ENCODE results near the gene ARGLU1.
"Not testable (repeated sequence)": the region's sequence is repeated elsewhere in the genome, so short reads cannot be mapped to it uniquely, and the experiment has no call there.

Gene ARGLU1

DNA sequence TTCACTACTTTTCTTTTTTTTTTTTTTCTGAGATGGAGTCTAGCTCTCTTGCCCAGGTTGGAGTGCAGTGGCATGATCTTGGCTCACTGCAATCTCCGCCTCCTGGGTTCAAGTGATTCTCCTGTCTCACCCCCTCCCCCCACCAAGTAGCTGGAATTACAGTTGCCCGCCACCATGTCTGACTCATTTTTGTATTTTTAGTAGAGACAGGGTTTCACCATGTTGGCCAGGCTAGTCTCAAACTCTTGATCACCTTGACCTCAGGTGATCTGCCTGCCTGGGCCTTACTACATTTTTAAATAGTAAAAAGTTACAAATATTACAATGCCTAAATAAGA, 32.8 kb upstream of the ARGLU1 start:
- not testable (repeated sequence) for H3K9me3 ChIP-seq (ENCODE audit: control insufficient read depth, insufficient read depth, low read length); H3K27me3 ChIP-seq (ENCODE audit: control insufficient read depth, insufficient read depth, low read length); H3K27ac ChIP-seq (ENCODE audit: low read length); H3K36me3 ChIP-seq (ENCODE audit: control insufficient read depth, insufficient read depth, low read length); DNase-seq (ENCODE audit: low read depth, low spot score); H3K4me1 ChIP-seq (ENCODE audit: control insufficient read depth, insufficient read depth, low read length); H3K4me3 ChIP-seq (ENCODE audit: low read length)
- no CpG with 5 or more reads among the region's 2 CpGs for WGBS (ENCODE audit: insufficient coverage, insufficient read length)

DNA sequence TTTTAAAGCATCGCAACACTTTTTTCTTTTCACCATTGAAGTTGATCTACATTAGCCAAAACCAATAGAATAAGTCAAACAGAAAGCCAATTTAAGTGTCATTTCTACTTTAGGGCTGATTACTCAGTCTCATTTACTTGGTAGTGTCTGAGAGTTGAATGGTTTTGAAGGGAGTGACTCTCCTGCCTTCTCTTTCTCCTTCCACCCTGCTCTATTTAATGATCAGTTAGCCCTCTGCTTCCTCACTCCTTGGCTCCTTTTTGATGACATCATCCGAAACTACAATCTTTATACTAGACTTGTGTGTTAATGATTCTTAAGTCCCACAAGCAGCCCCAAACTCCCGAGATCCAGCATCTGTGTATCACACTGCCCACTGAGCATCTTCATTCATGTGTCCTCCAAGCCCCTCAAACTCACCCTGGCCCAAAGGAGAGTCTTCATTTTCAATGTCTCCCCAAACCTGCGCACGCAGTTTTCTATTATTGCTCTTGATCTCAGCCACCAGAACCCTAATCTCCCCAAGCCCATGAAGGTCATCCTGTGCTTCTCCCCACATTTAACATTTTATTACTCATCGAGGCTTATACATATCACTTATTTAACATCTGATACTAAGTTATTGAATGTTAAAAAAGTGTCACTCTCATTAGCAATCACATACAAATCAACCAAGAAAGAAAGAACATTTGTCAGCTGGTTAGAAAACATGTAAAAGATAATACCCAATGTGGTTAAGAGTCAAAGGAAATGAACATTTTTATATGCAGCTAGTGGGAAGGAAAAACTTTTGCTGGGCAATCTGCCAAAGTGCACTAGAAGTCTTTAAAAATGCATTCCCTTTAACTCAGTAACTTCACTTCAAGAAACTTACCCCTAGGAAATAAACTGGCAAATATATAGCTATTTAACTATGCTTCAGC, 32.2 kb upstream of the ARGLU1 start:
- no CpG with 5 or more reads among the region's 6 CpGs for WGBS (ENCODE audit: insufficient coverage, insufficient read length)
- Histone ChIP-seq H3K4me1 (ENCODE audit: control insufficient read depth, insufficient read depth, low read length) (no peaks in the 10 kb centered on the region), H3K4me3 (ENCODE audit: low read length) (no peak overlapping the region), H3K27me3 (ENCODE audit: control insufficient read depth, insufficient read depth, low read length) (no peaks in the 10 kb centered on the region), H3K36me3 (ENCODE audit: control insufficient read depth, insufficient read depth, low read length) (no peaks in the 10 kb centered on the region), H3K27ac (ENCODE audit: low read length) (no peak overlapping the region), H3K9me3 (ENCODE audit: control insufficient read depth, insufficient read depth, low read length) (no peaks in the 10 kb centered on the region)
- no peak for DNase-seq (ENCODE audit: low read depth, low spot score)

DNA sequence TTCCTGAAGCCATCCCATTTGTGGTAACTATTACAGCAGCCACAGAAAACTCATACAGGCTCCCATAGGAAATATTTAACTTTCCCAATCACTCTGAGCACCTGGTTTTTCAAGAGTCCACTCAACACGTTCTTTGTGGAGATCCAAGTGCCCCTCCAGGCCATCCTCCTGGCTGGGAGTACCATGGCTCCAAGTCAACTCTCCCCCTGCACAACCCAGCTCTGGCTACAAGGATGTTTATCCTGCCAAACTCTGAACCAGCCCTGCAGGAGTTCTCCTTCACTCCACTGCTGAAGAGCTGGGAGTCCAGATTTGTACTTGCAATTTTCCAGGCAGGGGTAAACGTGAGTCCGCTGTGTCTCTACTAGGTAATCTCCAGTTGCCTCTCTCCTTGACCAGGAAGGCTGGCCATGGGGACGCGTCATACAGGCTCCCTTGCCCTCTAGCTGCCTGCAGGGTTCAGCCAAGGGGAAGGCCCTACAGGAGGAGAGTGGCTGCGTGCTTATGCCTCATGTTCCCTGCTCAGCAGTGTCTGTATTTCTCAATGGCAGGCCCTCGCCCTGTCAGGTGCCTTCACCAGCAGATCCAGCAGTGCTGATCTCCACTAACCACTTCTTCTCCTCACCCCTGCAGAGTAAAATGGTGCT, 29.9 kb upstream of the ARGLU1 start:
- no CpG with 5 or more reads among the region's 7 CpGs for WGBS (ENCODE audit: insufficient coverage, insufficient read length)
- H3K4me3 ChIP-seq (ENCODE audit: low read length): no peak overlapping the region
- no peaks in the 10 kb centered on the region for H3K4me1 ChIP-seq (ENCODE audit: control insufficient read depth, insufficient read depth, low read length)
- no peaks in the 10 kb centered on the region for H3K9me3 ChIP-seq (ENCODE audit: control insufficient read depth, insufficient read depth, low read length)
- no peak for DNase-seq (ENCODE audit: low read depth, low spot score)
- no peaks in the 10 kb centered on the region for H3K36me3 ChIP-seq (ENCODE audit: control insufficient read depth, insufficient read depth, low read length)
- H3K27ac ChIP-seq (ENCODE audit: low read length): no peak overlapping the region
- no peaks in the 10 kb centered on the region for H3K27me3 ChIP-seq (ENCODE audit: control insufficient read depth, insufficient read depth, low read length)

DNA sequence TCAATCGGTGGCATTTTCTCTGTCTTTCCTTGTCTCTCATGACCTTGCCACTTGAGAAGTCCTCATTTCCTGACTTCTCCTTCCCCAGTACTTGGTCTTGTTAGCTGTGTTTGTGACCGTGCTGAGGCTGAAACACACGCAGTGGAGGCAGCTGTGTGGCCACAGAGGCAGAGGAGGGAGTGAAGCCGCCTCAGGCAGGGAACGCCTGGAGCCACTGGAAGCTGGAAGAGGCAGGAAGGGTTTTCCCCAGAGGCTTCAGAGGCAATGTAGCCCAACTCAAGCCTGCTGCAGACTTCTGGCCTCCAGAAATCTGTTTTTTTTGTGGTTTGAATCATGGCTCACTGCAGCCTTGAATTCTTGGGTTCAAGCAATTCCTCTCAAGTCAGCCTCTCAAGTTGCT, 29.2 kb upstream of the ARGLU1 start:
- DNase-seq (ENCODE audit: low read depth, low spot score): no peak

DNA sequence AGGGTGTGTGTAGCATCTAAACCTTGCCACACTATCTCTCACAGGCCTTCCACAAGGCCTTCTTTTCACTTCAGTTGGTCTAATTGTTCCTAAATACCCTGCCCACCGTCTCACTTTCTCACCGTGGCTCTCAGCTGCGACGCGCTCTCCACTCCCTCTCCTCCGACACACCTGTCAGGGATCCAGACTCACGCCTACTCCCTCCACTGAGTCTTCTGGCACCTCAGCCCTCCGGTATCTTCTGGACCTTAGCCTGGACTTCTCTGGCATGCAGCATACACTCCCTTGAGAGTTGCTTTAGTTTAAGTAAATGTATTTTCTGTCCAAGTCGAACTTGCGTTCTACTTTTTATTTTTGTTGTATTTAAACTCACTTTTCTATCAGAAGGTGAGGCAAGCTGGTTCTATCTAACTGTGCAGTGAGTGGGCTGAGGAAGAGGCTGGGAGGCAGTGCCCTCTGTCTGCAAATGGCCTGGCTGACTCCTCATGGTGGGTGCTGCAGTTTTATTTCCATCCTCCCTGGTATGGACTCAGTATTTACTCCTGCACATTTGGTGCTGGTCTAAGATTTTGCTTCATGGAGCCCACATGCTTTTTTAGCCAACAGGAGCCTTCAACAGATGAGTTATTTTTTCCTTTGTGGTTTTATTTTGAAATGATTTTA, 28.5 kb upstream of the ARGLU1 start:
- no peaks in the 10 kb centered on the region for H3K9me3 ChIP-seq (ENCODE audit: control insufficient read depth, insufficient read depth, low read length)
- no CpG with 5 or more reads among the region's 10 CpGs for WGBS (ENCODE audit: insufficient coverage, insufficient read length)
- H3K27me3 ChIP-seq (ENCODE audit: control insufficient read depth, insufficient read depth, low read length): no peaks in the 10 kb centered on the region
- no peak overlapping the region for H3K4me3 ChIP-seq (ENCODE audit: low read length)
- no peaks in the 10 kb centered on the region for H3K4me1 ChIP-seq (ENCODE audit: control insufficient read depth, insufficient read depth, low read length)
- H3K27ac ChIP-seq (ENCODE audit: low read length): no peak overlapping the region
- DNase-seq (ENCODE audit: low read depth, low spot score): no peak
- no peaks in the 10 kb centered on the region for H3K36me3 ChIP-seq (ENCODE audit: control insufficient read depth, insufficient read depth, low read length)

More for the DNA sequence above, 29.2 kb upstream of the ARGLU1 start:
- WGBS (ENCODE audit: insufficient coverage, insufficient read length): no CpG with 5 or more reads among the region's 5 CpGs
- Histone ChIP-seq H3K4me1 (ENCODE audit: control insufficient read depth, insufficient read depth, low read length) (no peaks in the 10 kb centered on the region), H3K27ac (ENCODE audit: low read length) (no peak overlapping the region), H3K4me3 (ENCODE audit: low read length) (no peak overlapping the region), H3K36me3 (ENCODE audit: control insufficient read depth, insufficient read depth, low read length) (no peaks in the 10 kb centered on the region), H3K27me3 (ENCODE audit: control insufficient read depth, insufficient read depth, low read length) (no peaks in the 10 kb centered on the region), H3K9me3 (ENCODE audit: control insufficient read depth, insufficient read depth, low read length) (no peaks in the 10 kb centered on the region)

DNA sequence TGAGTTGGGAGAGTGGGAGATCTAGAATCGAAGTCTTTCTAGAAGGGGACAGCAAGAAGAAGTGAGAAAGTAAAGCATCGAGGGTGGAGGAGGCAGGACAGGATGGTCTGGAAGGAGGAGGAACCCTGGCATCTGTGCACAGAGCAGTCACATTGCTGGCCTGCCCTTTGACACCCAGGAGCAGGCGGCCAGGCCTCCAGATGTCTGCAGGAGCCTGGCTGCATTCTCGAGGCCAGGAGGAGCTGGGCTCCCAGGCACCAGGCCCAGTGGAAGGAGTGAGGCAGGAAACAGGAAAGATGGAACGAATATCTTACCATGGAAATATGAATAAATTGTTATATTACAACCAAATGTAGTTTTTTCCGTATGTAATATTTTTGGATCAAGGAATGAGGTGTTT, 27.7 kb upstream of the ARGLU1 start:
- no peaks in the 10 kb centered on the region for H3K9me3 ChIP-seq (ENCODE audit: control insufficient read depth, insufficient read depth, low read length)
- no peak overlapping the region for H3K4me3 ChIP-seq (ENCODE audit: low read length)
- DNase-seq (ENCODE audit: low read depth, low spot score): no peak
- no peaks in the 10 kb centered on the region for H3K4me1 ChIP-seq (ENCODE audit: control insufficient read depth, insufficient read depth, low read length)
- no peaks in the 10 kb centered on the region for H3K36me3 ChIP-seq (ENCODE audit: control insufficient read depth, insufficient read depth, low read length)
- no peaks in the 10 kb centered on the region for H3K27me3 ChIP-seq (ENCODE audit: control insufficient read depth, insufficient read depth, low read length)
- no CpG with 5 or more reads among the region's 6 CpGs for WGBS (ENCODE audit: insufficient coverage, insufficient read length)
- H3K27ac ChIP-seq (ENCODE audit: low read length): no peak overlapping the region

DNA sequence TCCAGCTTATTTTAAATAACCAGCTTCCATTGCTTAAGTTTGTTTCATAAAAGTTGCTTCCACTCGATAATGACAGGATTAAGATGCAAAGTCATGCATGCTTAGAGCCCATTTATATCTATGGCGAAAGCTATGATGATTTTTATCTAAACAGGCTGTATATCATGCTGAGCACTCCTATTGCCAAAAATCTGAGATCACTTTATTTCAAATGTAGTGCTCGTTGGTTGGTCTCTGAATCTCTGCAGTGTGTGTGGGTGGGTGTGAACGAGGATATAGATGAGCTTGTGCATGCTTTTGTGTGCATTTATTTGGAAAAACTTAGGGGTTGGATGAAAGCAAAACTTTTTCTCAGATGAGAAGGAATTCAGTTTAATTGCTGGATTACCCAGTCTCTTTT, 27.0 kb upstream of the ARGLU1 start:
- Histone ChIP-seq H3K9me3 (ENCODE audit: control insufficient read depth, insufficient read depth, low read length) (no peaks in the 10 kb centered on the region), H3K4me1 (ENCODE audit: control insufficient read depth, insufficient read depth, low read length) (no peaks in the 10 kb centered on the region), H3K4me3 (ENCODE audit: low read length) (no peak overlapping the region), H3K27me3 (ENCODE audit: control insufficient read depth, insufficient read depth, low read length) (no peaks in the 10 kb centered on the region), H3K36me3 (ENCODE audit: control insufficient read depth, insufficient read depth, low read length) (no peaks in the 10 kb centered on the region), H3K27ac (ENCODE audit: low read length) (no peak overlapping the region)
- no peak for DNase-seq (ENCODE audit: low read depth, low spot score)
- no CpG with 5 or more reads among the region's 4 CpGs for WGBS (ENCODE audit: insufficient coverage, insufficient read length)

DNA sequence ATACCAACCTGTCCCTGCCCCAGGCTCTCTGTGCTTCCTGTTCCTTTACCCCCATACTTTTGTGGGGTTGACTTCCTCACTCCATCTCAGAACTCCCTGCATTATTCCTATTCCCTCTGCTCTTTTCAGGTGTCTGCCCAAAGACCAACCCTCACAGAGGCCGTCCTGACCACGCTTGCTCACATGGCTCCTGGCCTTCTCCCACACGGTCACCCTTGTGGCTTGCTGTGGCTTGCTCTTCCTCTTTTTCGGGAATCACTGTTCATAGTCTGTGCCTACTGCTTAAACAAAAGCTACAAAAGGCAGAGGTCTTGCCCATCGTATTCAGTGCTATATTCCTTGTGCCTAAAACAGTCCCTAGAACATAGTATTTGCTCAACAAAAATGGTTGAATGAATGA, 25.2 kb upstream of the ARGLU1 start:
- no CpG with 5 or more reads among the region's 5 CpGs for WGBS (ENCODE audit: insufficient coverage, insufficient read length)
- DNase-seq (ENCODE audit: low read depth, low spot score): no peak

DNA sequence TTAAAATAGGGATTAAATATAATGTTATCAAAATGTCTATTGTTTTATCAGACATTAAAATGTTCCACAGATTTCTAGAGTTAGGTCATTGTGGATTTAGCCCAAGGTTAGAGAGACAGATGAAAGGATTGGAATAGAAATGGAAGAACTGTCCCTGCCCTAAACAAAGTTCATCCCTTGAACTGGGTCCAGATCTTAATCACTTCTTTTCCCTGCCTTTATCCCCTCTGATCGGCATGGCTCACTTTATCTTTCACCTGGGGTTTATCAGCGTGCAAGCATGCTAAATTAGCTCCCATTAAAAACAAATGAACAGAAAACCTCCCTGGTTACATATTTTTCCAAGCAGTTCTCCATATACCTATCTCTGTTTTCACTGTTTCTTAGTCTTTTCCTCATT, 23.4 kb upstream of the ARGLU1 start:
- Histone ChIP-seq H3K9me3 (ENCODE audit: control insufficient read depth, insufficient read depth, low read length) (no peaks in the 10 kb centered on the region), H3K27me3 (ENCODE audit: control insufficient read depth, insufficient read depth, low read length) (no peaks in the 10 kb centered on the region), H3K36me3 (ENCODE audit: control insufficient read depth, insufficient read depth, low read length) (no peaks in the 10 kb centered on the region), H3K4me3 (ENCODE audit: low read length) (no peak overlapping the region), H3K4me1 (ENCODE audit: control insufficient read depth, insufficient read depth, low read length) (no peaks in the 10 kb centered on the region), H3K27ac (ENCODE audit: low read length) (no peak overlapping the region)
- no peak for DNase-seq (ENCODE audit: low read depth, low spot score)
- whole genome bisulfite sequencing (ENCODE audit: insufficient coverage, insufficient read length): no CpG with 5 or more reads among the region's 2 CpGs

More for the DNA sequence above, 25.2 kb upstream of the ARGLU1 start:
- no peaks in the 10 kb centered on the region for H3K4me1 ChIP-seq (ENCODE audit: control insufficient read depth, insufficient read depth, low read length)
- H3K27ac ChIP-seq (ENCODE audit: low read length): no peak overlapping the region
- no peak overlapping the region for H3K4me3 ChIP-seq (ENCODE audit: low read length)
- no peaks in the 10 kb centered on the region for H3K36me3 ChIP-seq (ENCODE audit: control insufficient read depth, insufficient read depth, low read length)
- H3K27me3 ChIP-seq (ENCODE audit: control insufficient read depth, insufficient read depth, low read length): no peaks in the 10 kb centered on the region
- H3K9me3 ChIP-seq (ENCODE audit: control insufficient read depth, insufficient read depth, low read length): no peaks in the 10 kb centered on the region

DNA sequence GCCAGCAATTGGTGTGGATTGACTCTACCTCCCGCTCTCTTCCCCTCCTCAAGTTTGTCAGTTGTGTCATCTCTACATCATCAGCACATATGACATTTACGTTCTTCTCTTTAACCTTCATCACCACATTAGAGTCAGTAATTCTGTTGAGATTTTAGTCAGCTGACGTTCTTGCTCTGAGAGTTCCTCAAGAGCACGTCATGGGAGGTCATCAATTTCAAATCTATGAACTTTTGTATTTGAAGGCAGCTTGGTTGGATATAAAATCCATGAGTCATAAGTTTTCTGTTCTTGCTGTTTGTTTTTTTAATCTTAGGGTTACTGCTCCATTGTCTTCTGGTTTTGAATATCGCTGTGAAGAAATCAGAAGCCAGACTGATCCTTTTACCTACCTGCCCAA, 21.8 kb upstream of the ARGLU1 start:
- no CpG with 5 or more reads among the region's 5 CpGs for WGBS (ENCODE audit: insufficient coverage, insufficient read length)
- Histone ChIP-seq H3K36me3 (ENCODE audit: control insufficient read depth, insufficient read depth, low read length) (no peaks in the 10 kb centered on the region), H3K9me3 (ENCODE audit: control insufficient read depth, insufficient read depth, low read length) (no peaks in the 10 kb centered on the region; the same call in 1 of the 2 replicates), H3K27me3 (ENCODE audit: control insufficient read depth, insufficient read depth, low read length) (no peaks in the 10 kb centered on the region), H3K27ac (ENCODE audit: low read length) (no peak overlapping the region), H3K4me3 (ENCODE audit: low read length) (no peak overlapping the region), H3K4me1 (ENCODE audit: control insufficient read depth, insufficient read depth, low read length) (no peaks in the 10 kb centered on the region)
- no peak for DNase-seq (ENCODE audit: low read depth, low spot score)

Measured in iPS DF 6.9 (cell line).